Left ventricle myocardium inferior (tissue), 1 donor: ENCODE data around the gene CD81. TPM values are rescaled to one million over a fixed set of nuclear protein-coding genes. Genes with fewer than 3 reads are reported as not detected.
A peak's percentile ranks its signal among the peaks of the same experiment; 100 is the strongest.

Experiments
- DNase-seq: peaks from one replicate; pipeline ENCODE4 v3.0.0-alpha.2; 2020
- H3K27ac ChIP-seq: fragments of 200-600 bp; replicated peaks from 2 replicates; pipeline ENCODE4 v1.8.0; 2021
- H3K27me3 ChIP-seq: fragments of 200-600 bp; 2 replicates; pipeline ENCODE4 v1.8.0; 2021; ENCODE audit warnings: low read depth
- H3K36me3 ChIP-seq: fragments of 200-600 bp; 2 replicates; pipeline ENCODE4 v1.8.0; 2021
- H3K4me1 ChIP-seq: fragments of 200-600 bp; 2 replicates; pipeline ENCODE4 v1.8.0; 2021
- H3K4me3 ChIP-seq: fragments of 200-600 bp; 2 replicates; pipeline ENCODE4 v1.8.0; 2021; ENCODE audit warnings: mild to moderate bottlenecking, moderate library complexity
- H3K9me3 ChIP-seq: fragments of 200-600 bp; replicated peaks from 2 replicates; pipeline ENCODE4 v1.8.0; 2021
- CTCF ChIP-seq: fragments of 200-600 bp; IDR thresholded peaks from 2 replicates; pipeline ENCODE4 v1.8.0; 2021; ENCODE audit warnings: antibody characterized with exemption, mild to moderate bottlenecking, borderline replicate concordance
- intact Hi-C: fragments of 100-400 bp; cut with micrococcal nuclease; formaldehyde crosslinking; loops from one replicate; pipeline ENCODE4 v1.11.0; 2022
- total RNA-seq: library from RNA; stranded (reverse); fragmentation: NEBNext Ultra II Directional; extraction: Animal tissue kit (Norgen Biotek cat#: 25700); gene quantifications from one replicate; pipeline ENCODE4 v1.2.1, GENCODE V29; 2021
- donor health status: DM: no; HTN: yes; CAD: no; lungs with severe emphysema.

Gene CD81
- total RNA-seq, 1 donor from 2014 or later = 412 TPM

GRCh38 chr11:2378527-2379210 lies 1.6 kb downstream of the CD81 start:
- DNase-seq = peak; percentile 62
- Histone ChIP-seq H3K4me3 (peak overlapping the region; percentile 100), H3K36me3 (no peaks in the 10 kb centered on the region), H3K27me3 (no peaks in the 10 kb centered on the region), H3K9me3 (no peaks in the 10 kb centered on the region), H3K27ac (peak overlapping the region; percentile 99), H3K4me1 (peaks cover 78% of the 10 kb centered on the region)
- intact Hi-C loops = loop anchor here (10.0 kb wide), 1 partner anchor 64 kb away; no protein-coding TSS in a partner anchor
- TF ChIP-seq CTCF = no peak

- DNase-seq = peak; percentile 15
- no peak for TF ChIP-seq CTCF
- H3K4me3 ChIP-seq = peak overlapping the region; percentile 100
- H3K27ac ChIP-seq = peak overlapping the region; percentile 99
- no peaks in the 10 kb centered on the region for H3K36me3 ChIP-seq
- intact Hi-C loops = loop anchor here (10.0 kb wide), 1 partner anchor 65 kb away; no protein-coding TSS in a partner anchor
- no peaks in the 10 kb centered on the region for H3K9me3 ChIP-seq
- H3K27me3 ChIP-seq = no peaks in the 10 kb centered on the region
- H3K4me1 ChIP-seq = peaks cover 86% of the 10 kb centered on the region
Observed at GRCh38 chr11:2379466-2380174, 2.5 kb downstream of the CD81 start.

DNA sequence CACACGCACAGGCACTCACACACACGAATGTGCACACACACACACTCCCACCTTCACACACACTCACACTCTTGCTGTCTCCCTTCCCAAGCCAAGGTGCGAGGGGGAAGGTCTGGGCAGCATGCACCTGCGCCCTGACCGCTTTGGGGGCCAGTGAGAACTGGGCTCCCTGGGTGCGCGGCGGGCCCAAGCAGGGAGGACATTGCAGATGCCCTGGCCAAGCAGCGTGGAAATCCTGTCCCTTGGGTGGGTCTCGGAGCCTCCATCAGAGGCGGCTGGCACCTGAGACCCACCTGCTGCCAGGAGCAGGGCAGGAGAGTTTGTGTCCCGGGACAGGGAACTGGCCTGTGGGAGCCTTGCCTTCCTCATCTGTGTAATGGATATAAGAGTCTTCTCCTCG lies 3.3 kb downstream of the CD81 start:
- peak; percentile 15 for DNase-seq
- no peaks in the 10 kb centered on the region for H3K9me3 ChIP-seq
- peak overlapping the region; percentile 99 for H3K27ac ChIP-seq

DNA sequence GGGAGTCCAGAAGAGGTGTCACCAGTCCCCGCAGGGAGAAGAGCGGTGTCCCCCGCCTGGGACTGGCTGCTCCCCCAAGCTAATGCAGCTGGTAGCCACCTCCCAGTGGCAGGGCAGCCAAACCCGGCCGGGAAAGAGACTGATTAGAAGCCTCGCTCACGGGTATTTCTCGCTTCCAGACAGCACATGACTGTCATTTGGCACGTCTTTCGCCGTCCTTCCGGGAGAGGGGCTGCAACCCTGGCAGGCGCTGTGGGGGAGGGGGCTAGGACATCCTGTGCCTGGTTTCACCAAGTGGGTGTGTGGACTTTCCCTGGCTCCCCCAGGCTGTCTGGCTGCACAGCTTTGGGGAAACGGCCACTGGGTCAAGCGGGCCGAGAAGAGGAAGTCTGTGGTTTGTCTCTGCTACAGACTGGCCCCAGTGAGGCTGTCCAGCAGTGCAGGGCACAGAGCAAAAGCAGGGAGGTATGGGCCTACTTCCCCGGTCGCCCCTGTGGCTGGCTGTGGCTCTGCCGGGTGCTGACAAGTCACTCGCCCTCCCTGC lies 3.8 kb downstream of the CD81 start:
- Histone ChIP-seq H3K36me3 (peaks cover 7% of the 10 kb centered on the region), H3K9me3 (no peaks in the 10 kb centered on the region), H3K4me3 (peak overlapping the region; percentile 100), H3K27me3 (no peaks in the 10 kb centered on the region), H3K4me1 (peaks cover 95% of the 10 kb centered on the region), H3K27ac (peak overlapping the region; percentile 99)
- intact Hi-C loops = no loop called here
- TF ChIP-seq CTCF = no peak
- DNase-seq = peak; percentile 80

More for the DNA sequence above, 3.3 kb downstream of the CD81 start:
- intact Hi-C loops = no loop called here
- Histone ChIP-seq H3K4me3 (peak overlapping the region; percentile 100), H3K36me3 (peaks cover 3% of the 10 kb centered on the region), H3K4me1 (peaks cover 94% of the 10 kb centered on the region), H3K27me3 (no peaks in the 10 kb centered on the region)
- no peak for TF ChIP-seq CTCF

DNA sequence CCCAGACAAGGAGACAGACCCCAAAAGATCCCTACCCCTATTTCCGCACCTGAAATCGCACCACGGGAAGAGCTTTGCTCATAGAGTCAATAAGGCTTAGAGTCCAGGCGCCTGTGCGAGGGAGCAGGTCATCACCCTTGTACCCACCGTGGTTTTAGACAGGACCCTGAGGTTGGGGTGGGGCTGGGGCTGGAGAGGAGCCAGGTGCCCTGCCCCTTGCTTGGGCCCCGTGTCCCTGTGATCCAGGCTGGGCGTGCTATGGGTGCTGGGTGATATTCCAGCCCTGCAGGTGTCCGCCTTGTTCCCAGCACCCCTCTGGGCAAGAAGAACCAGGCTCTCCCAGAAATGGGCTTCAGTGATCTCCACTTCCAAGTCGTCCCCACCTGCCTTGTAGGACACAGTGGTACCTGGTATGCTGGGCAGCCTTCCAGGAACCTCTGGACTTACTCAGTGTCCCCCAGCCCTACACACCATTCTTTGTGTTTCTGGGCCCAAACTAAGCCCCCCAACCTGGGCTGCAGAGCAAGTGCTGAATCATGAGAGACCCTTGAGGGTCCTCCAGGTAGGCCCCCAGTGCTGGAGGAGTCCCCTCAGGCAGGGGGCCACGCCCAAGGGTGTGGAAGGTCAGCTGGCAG lies 4.5 kb downstream of the CD81 start:
- H3K27ac ChIP-seq = peak overlapping the region; percentile 99
- peaks cover 95% of the 10 kb centered on the region for H3K4me1 ChIP-seq
- H3K4me3 ChIP-seq = peak overlapping the region; percentile 100
- H3K27me3 ChIP-seq = no peaks in the 10 kb centered on the region
- no peak for TF ChIP-seq CTCF
- DNase-seq = peak; percentile 25
- H3K36me3 ChIP-seq = peaks cover 7% of the 10 kb centered on the region
- H3K9me3 ChIP-seq = no peaks in the 10 kb centered on the region
- intact Hi-C loops = no loop called here
